Vagina (tissue), 2 donors: ENCODE measurements around the gene PNP. TPM values are rescaled to one million over a fixed set of nuclear protein-coding genes. Genes with fewer than 3 reads are reported as not detected.

Source experiments
- DNase-seq, 2 donors: peaks; one replicate each; pipeline ENCODE4 v3.0.0-alpha.2; 2017; ENCODE audit errors: extremely low spot score in 2 of 2
- H3K27ac ChIP-seq: fragments of 200-600 bp; sonication (generic); one replicate; pipeline ENCODE4 v1.5.1; 2019
- H3K27me3 ChIP-seq: fragments of 200-600 bp; sonication (generic); one replicate; pipeline ENCODE4 v1.5.1; 2019
- H3K36me3 ChIP-seq, 2 donors: fragments of 200-600 bp; sonication (generic); one replicate each; pipeline ENCODE4 v1.5.1; 2017 to 2019
- H3K4me1 ChIP-seq: fragments of 200-600 bp; sonication (generic); one replicate; pipeline ENCODE4 v1.5.1; 2019
- H3K4me3 ChIP-seq, 2 donors: fragments of 200-600 bp; sonication (generic); 1 replicate in 1 of 2; 2 replicates in 1 of 2; pipeline ENCODE4 v1.5.1; 2016 to 2019
- H3K9me3 ChIP-seq: fragments of 200-600 bp; sonication (generic); one replicate; pipeline ENCODE4 v1.5.1; 2019
- CTCF ChIP-seq, 3 experiments: fragments of 450-650 bp in 2 of 3; fragments of 200-600 bp in 1 of 3; sonication (generic) in 1 of 3; IDR thresholded peaks; one replicate each; pipeline ENCODE4 v1.5.1; 2017 to 2019; ENCODE audit warnings: antibody characterized with exemption in 3 of 3, mild to moderate bottlenecking in 2 of 3, moderate library complexity in 2 of 3
- POLR2A ChIP-seq, 2 donors: fragments of 450-650 bp; IDR thresholded peaks; one replicate each; pipeline ENCODE4 v1.6.1; 2017; ENCODE audit warnings: antibody characterized with exemption in 2 of 2, mild to moderate bottlenecking in 2 of 2, moderate library complexity in 2 of 2
- POLR2AphosphoS5 ChIP-seq, 2 donors: sonication (generic); formaldehyde crosslinking; IDR thresholded peaks; one replicate each; pipeline ENCODE4 v1.9.0; 2017; ENCODE audit warnings: antibody characterized with exemption in 2 of 2, mild to moderate bottlenecking in 2 of 2, low read depth in 1 of 2; ENCODE audit not compliant: insufficient read depth in 1 of 2
- intact Hi-C: fragments of 100-400 bp; cut with DNase I; formaldehyde crosslinking; loops from one replicate; pipeline ENCODE4 v1.15.1; 2023
- total RNA-seq: library from RNA; depleted of rRNA; stranded (reverse); fragments of >200 nt; gene quantifications from one replicate; pipeline ENCODE4 v1.2.3, GENCODE V29; 2016

PNP gene
- total RNA-seq, 1 donor from 2014 or later: 64.6 TPM

- Histone ChIP-seq H3K27ac (no peak overlapping the region), H3K9me3 (no peaks in the 10 kb centered on the region), H3K36me3 (no peaks in the 10 kb centered on the region), H3K4me1 (no peaks in the 10 kb centered on the region), H3K27me3 (no peaks in the 10 kb centered on the region), H3K4me3 (no peak overlapping the region)
- TF ChIP-seq CTCF (IDR thresholded peaks at IDR 0.05): no peak
- no peak for TF ChIP-seq POLR2AphosphoS5 (IDR thresholded peaks at IDR 0.05; ENCODE audit: insufficient read depth in 1 of 2, low read depth in 1 of 2)
- no peak for TF ChIP-seq POLR2A (IDR thresholded peaks at IDR 0.05)
- intact Hi-C loops: no loop called here
- no peak for DNase-seq
These were observed 13.2 kb downstream of the PNP start for GRCh38 chr14:20482382-20482781.

GRCh38 chr14:20485900-20486299, 16.7 kb downstream of the PNP start:
- Histone ChIP-seq H3K36me3 (no peaks in the 10 kb centered on the region), H3K4me3 (no peak overlapping the region), H3K27ac (no peak overlapping the region), H3K9me3 (no peaks in the 10 kb centered on the region), H3K27me3 (no peaks in the 10 kb centered on the region), H3K4me1 (no peaks in the 10 kb centered on the region)
- TF ChIP-seq CTCF (IDR thresholded peaks at IDR 0.05) (no peak), POLR2A (IDR thresholded peaks at IDR 0.05) (no peak), POLR2AphosphoS5 (IDR thresholded peaks at IDR 0.05; ENCODE audit: insufficient read depth in 1 of 2, low read depth in 1 of 2) (no peak)
- intact Hi-C loops: no loop called here
- no peak for DNase-seq

- Histone ChIP-seq H3K4me1 (no peaks in the 10 kb centered on the region), H3K4me3 (no peak overlapping the region), H3K27me3 (no peaks in the 10 kb centered on the region), H3K27ac (no peak overlapping the region), H3K36me3 (no peaks in the 10 kb centered on the region), H3K9me3 (no peaks in the 10 kb centered on the region)
- TF ChIP-seq POLR2A (IDR thresholded peaks at IDR 0.05): no peak
- no peak for TF ChIP-seq POLR2AphosphoS5 (IDR thresholded peaks at IDR 0.05; ENCODE audit: insufficient read depth in 1 of 2, low read depth in 1 of 2)
- no peak for TF ChIP-seq CTCF (IDR thresholded peaks at IDR 0.05)
- intact Hi-C loops: no loop called here
- no peak for DNase-seq
These were observed 17.6 kb downstream of the PNP start for GRCh38 chr14:20486684-20487395.

- TF ChIP-seq POLR2AphosphoS5 (IDR thresholded peaks at IDR 0.05; ENCODE audit: insufficient read depth in 1 of 2, low read depth in 1 of 2) (no peak), POLR2A (IDR thresholded peaks at IDR 0.05) (no peak), CTCF (IDR thresholded peaks at IDR 0.05) (no peak)
- Histone ChIP-seq H3K27me3 (no peaks in the 10 kb centered on the region), H3K4me3 (no peak overlapping the region), H3K9me3 (no peaks in the 10 kb centered on the region), H3K4me1 (no peaks in the 10 kb centered on the region), H3K36me3 (no peaks in the 10 kb centered on the region), H3K27ac (no peak overlapping the region)
- no peak for DNase-seq
- intact Hi-C loops: no loop called here
These were observed 18.2 kb downstream of the PNP start for GRCh38 chr14:20487396-20487725.

- TF ChIP-seq POLR2AphosphoS5 (IDR thresholded peaks at IDR 0.05; ENCODE audit: insufficient read depth in 1 of 2, low read depth in 1 of 2): no peak
- no peak for TF ChIP-seq CTCF (IDR thresholded peaks at IDR 0.05)
- no peak for TF ChIP-seq POLR2A (IDR thresholded peaks at IDR 0.05)
- no peak overlapping the region for H3K4me3 ChIP-seq
- no peaks in the 10 kb centered on the region for H3K36me3 ChIP-seq
- H3K27me3 ChIP-seq: no peaks in the 10 kb centered on the region
- intact Hi-C loops: no loop called here
- H3K9me3 ChIP-seq: no peaks in the 10 kb centered on the region
- DNase-seq: no peak
- no peak overlapping the region for H3K27ac ChIP-seq
- no peaks in the 10 kb centered on the region for H3K4me1 ChIP-seq
These were observed 20.1 kb downstream of the PNP start for GRCh38 chr14:20489093-20489994.
